NOMO-1 treated with DMSO at 0.1 percent for 48 hours (cell line): ENCODE results near the gene ZNF474.

Experiments used
- DNase-seq: peaks from one replicate; lab custom pipeline; 2025; ENCODE audit not compliant: unreplicated experiment; lab: John Stamatoyannopoulos, UW

ZNF474 gene

DNA sequence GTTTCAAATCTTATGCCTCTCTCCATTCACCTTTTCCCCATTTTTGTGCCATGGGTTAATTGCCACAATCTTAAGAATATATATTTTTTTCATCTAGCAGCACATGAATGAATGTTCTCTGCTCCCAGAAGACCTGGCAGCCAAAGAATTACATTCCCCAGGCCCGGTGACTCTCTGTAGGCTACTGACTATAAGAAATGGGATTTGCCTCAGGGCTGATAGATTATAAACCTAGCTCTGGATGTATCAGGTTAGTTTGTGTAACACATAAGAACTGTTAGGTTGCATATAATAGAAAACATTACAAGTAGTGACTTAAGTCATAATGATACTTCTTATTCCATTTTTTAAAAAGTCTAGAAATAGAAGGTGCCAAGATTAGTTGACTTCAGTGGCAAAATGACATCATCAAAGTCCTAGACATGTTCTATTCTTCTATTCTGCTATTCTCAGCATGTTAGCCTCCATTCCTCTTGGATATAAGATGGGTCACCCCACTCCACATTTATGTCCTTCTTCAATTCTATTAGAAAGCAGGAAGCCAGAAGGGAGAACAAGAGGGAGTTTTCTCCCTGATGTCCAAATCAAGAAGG is 10.9 kb upstream of the ZNF474 start:
- DNase-seq, result no peak

DNA sequence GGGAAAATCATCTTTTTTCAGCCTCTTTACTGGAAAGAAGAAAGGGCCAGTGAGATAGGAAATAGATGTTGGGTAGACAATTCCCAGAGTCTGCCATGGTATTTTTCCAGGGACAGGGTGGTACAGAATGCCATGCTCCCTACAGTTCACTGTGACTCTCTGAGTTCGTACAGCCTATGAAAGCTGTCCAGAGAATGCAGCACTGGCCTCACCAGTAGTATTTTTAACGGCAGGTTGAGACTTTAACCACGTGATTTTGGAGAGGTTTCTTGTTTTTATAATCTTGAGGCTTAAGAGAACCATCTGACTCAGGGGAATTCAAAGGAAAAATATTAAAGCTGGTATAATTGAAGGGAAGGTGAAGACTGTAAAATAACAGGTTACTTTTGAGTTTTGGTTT is 10.1 kb upstream of the ZNF474 start:
- DNase-seq, result no peak

DNA sequence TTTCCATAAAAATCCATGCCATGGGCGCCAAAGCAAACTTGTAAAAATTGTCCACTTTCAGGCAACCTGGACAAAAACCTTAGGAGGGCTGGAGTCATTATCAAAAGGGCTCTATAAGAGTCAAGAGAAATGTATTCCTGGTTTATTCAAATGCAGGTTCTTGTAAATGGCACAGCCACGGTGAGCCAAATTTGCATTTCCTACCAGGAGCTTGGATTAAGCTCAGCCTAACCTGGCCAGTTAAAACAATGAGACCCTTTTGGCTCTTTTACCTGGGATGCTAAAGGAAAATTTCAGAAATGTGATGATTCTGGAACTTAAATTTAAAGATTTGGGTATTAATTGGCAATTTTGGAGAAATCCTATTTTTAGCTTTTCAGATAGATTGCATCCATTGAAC is 8.9 kb upstream of the ZNF474 start:
- no peak for DNase-seq

DNA sequence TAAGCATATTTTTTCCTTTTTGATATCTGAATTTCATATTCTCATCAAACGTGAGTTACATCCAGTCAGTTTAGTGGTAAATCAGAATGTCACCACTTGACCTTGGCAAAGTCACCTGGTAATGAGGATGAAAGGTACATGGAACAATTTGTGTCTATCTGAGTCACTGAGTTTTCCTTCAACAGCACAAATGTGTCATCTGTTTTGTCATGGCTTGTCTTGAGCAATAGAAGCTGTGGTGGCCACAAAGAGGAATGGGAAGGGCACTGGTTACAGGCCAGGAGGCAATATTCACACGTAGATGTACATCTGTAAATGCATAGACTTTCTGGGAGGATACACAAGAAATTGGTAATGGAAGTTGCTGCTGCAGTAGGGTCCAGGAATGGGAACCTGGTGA is 8.4 kb upstream of the ZNF474 start:
- DNase-seq, result no peak

DNA sequence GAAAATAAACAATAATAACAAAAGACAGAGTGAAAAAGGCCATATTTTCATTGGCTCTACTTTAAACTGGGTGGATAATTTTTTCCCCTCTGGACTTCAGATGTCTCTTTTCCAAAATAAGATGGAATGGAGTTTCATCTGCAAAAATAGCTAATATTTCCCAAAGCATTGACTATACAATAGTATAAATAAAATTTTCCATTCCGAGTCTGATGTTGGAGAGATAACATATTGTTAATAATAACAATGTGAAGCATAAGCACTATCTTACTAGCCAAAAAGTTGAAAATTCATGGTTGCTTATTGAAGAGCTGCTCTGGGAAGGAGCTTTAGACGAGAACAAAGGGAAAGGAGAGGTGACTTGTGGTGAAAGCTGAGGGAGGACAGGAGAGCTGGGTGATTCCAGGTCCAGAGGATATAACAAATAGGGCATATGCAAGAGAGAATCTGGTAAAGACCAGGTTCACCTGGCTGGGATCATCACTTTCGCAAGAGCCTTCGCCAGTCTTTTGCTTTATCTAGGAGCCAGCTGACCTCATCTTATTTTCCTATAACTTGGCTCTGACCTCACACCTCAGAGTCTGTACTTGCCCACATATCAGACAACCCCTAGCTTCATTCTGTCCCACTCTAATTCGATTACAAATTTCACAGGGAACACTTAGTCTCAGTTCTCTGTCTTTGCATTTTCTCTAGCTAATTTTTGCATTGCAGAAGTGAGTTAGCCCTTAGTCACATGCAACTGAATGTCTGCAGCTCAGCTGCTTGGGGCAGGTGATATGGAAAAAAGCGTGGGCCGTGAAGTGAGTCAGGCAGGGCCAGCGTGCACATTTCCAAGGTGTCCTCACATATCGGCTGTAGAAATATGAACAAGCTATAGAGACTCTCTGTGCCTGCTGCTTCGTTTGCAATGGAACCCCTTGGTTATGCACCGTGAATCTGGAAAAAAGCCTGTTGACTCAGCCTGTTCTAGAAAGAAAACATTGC is 7.6 kb upstream of the ZNF474 start:
- no peak for DNase-seq

DNA sequence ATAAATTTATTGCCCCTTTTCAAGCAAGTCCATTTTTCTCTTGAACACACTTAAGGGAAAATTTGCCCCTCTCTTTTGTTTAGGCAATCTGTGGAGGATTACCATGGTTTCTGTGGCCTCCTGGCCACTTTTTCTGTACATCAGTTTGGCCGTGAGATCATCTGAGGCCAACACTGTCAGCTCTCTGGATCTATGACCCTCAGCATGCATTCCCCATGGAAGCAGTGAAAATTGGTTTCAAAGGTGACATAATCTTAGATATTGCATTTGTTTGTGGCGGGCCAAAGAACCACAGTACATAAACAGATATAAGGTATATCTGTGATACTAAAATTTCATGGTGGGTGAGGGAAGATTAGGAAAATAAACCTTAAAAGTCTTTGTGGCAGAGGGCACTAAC is 4.6 kb upstream of the ZNF474 start:
- DNase-seq, result no peak

DNA sequence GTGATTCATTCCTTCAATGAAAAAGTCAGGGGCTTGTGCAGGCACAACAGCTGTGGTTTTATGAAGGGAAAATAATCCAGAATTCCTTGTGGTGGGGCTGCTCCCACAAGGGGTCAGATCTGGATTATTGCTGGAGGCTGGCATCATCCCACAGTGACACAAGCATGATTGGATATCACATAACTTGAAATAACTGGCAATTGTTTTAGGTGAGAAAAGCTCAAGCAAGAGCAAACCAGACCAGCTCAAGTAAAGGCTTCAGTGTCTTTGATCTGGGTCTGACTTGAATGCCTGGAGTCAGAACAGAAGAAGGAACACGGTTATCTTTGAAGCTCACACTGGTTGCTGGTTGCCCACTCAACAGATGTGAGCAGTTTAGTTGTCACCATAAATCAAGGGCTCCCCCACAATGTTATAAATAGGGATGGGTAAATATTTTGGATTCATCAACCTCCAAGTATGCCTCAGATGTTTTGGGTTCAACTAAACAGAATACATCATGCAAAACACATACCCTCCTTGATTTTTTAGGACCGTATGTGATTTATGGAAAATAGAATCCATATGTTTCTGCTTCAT is 3.1 kb upstream of the ZNF474 start:
- DNase-seq, result no peak

DNA sequence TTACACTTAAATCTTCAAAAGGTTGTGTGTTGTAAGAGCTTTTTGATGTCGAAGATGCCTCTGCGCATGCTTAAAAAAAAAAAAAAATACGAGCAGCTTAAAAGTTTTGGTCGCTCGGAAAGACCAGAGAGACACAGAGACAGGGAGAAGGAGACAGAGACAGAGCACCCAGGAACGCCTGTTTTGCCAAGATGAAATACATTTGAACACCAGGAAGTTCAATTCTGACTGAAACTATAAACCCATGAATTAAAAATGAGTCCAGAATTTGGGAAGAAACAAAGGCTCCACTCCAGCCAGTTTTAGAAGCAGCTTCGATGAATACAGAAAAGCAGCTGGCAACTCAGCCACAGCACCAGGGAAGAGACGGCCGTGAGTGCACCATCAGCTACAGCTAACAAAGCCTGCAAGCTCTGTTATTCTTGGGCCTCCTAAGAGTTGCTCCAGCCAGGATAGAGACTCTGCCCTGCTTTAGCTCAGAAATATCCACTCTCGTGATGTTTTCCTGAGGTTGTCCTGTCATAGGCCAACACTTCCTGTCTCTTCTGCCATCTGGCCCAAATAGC is 2.5 kb upstream of the ZNF474 start:
- no peak for DNase-seq

DNA sequence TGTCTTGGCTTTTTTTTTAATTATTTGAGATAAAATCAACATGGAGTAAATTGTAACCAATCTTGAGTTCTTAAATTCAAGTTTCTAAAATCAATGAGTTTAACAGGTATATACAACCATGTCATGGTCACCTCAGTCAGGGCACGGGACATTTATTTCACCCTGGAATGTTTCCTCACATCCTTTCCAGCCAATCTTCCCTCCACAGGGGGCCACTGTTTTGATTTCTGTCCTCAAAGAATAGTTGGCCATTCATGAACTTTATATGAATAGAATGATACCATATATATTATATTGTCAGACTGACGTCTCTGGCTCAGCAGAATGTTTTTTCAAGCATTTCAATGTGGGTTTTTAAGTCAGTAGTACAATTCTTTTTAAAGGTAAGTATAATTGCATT is 806 bp downstream of the ZNF474 start:
- no peak for DNase-seq

DNA sequence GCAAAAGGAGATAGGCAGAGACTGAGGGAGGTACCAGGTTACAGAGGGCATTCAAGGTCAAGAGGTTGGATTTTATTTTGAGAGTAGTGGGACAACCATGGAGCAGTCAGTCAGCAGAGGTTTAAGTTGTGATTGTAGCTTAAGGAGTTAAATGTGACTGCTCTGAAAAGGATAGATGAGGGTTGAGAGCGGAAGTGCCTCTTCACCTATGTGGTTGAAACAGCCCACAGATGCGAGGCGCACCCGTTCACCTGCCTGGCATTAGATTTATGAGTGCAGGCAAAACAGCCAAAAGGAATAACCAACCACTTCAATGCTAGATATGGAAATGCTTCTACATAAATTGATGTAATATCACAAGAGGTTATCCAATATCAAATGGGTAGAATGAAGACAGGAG is 8.4 kb downstream of the ZNF474 start:
- DNase-seq, result no peak

DNA sequence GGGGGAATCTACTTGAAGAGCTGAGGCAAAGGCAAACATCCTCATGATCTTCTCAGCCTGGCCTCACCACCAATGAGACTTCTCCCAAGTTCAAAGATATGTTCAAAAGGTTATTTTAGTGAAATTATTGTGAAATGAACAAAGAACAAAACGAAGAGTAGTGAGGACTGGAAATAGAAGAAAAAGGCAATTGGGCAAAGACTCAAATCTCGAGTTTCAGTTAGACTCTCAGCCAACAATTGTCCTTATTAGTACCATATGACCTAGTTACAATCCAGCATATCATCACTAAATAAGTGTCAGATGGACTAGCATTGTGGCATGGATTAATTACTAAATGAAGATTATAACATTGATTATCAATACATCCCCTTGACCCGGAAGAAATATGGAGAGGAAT is 9.0 kb downstream of the ZNF474 start:
- DNase-seq, result no peak

DNA sequence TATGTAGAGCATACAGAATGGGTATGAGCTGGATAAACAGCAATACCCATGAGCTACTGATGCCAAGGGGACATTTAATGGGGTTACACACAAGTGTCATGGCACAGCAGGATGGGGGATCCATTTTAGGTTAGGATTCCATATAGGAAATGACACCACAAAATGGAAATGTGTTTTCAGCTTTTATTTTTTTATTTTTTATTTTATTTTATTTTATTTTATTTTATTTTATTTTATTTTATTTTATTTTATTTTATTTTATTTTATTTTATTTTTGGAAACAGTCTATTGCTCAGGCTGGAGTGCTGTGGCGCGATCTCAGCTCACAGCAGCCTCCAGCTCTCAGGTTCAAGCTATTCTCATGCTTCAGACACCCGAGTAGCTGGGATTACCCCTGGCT is 11.6 kb downstream of the ZNF474 start:
- DNase-seq, result no peak

DNA sequence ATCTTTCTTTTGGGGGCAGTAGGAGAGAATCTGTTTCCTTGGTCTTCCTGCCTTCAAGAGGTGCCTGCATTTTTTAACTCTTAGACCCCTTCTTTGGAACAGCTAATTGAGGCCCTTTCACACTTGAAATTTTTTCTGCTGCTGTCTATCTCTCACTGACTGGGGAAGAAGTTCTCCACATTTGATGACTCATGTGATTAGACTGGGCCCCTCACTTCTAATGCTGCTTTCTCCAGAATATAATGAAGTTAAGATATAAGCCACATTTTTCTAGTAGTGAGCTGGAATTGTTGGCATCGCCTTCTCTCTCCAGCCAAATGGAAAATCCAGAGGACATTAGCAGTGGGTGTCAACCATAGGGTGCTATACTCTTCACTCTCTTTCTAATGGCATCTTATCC is 12.4 kb downstream of the ZNF474 start:
- DNase-seq, result no peak

DNA sequence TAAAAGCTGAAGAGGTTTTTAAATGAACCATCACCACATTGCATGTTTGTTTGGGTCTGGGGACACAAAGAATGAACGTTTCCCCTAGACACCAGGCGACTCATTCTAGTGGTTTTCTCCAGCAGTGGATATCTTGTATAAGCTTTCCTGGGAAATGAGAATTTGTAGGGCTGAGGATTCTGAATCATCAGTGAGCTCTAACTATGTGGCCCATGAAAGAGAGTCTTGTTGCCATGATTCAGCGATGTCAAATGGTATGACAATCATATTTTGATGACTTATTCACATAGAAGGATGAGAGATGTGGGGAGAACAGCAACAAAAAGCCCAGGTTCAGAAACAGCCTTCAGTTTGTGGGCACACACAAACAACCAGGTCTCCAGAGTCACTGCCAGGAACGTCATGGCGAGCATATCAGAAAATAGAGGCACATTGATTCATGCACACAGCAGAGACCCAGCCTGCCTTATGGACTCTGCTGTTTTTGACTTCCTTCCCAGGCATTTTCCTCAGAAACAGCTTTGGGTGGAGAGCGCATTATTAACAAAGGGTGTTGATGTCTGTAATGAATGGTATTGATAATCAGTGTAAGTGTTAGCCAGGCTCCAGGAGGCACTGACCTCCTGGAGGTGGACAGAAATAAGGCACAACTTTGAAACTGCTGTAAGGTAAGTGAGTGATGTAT is 13.3 kb downstream of the ZNF474 start:
- DNase-seq, result no peak

DNA sequence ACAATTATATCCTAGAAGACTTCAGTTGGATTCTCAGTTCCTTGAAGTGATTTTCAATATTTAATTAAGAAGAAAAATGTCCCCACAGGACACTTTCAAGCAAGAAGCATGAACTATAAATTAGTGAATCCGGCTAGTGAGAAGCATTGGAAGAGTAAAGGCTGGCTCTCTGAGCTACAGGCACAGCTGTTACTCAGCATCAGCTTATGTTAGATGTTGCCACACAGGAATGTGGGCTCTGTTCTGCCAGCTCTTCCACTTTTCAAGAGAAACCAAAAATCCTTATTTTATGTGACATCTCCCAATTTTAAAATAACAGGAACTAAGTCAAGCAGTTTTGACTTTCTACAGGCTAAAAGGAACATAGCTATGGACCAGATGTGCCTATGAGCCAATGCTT is 14.9 kb downstream of the ZNF474 start:
- DNase-seq, result no peak

DNA sequence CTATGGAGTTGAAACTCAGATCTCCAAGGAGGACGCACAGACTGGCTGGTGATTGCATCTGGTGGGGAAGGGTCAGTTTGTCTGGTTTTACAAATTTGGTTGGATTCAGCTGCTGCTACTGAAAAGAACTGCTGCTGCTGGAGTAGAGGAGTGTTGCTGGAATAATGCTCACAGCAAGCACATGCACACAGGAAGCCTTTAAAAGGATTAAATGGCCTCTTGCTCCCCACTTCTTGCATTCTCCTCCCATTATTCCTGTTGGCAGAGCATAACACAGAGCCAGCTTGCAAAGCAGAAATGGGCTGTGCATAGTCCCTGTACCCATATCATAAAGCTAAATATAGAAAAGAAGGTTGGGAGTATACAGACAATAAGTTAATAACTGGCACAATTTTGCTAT is 16.6 kb downstream of the ZNF474 start:
- no peak for DNase-seq

DNA sequence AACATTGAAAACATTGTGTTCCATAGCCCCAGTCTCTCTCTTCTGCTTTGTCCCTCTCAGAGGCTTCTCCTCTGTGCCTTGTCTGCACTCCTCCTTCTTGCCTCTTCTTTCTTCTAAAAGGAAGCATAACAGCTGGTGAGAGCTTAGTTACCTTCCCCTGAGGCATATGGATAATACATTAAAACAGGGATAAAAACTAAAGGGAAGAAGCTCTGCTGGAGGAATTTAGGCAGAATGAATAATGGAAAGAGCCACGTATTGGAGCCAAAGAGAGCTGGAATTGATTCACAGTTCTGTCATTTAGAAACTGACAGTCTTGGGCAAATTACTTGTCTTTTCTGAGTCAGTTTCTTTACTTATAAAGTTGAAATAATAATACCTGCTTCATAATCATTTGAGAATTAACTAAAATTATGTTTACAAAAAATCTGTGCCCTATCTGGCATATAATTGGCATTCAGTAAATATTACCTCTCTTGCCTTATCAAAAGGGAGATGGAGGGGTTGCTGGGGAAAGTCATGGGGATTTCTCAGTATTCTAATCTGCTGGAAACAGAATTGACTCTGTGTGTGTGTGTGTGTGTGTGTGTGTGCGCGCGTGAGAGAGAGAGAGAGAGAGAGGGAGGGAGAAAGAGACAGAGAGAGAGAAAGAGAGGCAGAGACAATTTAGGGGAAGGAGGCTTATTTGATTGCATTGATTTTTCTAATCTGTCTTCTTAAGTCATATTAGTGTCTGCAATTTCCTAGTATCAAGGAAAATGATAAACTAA is 20.2 kb downstream of the ZNF474 start:
- no peak for DNase-seq

DNA sequence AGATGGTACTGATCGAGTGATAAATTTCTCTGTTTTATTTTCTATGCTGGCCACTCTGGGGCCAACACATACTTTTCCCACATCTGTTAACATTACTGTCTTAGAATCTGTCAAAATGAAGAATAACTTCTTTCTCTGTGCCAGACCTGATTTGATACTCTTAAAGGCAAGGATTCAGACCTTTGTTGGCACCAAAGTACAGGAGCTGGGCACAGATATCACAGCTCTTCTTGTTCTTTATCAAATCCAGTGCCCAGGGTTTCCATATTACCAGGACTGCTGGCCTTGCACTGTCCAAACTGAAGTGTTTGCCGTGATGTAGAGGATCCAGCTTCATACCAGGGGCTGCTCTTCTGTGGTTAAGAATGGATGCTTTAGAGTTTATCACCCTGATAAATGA is 20.9 kb downstream of the ZNF474 start:
- DNase-seq, result no peak

DNA sequence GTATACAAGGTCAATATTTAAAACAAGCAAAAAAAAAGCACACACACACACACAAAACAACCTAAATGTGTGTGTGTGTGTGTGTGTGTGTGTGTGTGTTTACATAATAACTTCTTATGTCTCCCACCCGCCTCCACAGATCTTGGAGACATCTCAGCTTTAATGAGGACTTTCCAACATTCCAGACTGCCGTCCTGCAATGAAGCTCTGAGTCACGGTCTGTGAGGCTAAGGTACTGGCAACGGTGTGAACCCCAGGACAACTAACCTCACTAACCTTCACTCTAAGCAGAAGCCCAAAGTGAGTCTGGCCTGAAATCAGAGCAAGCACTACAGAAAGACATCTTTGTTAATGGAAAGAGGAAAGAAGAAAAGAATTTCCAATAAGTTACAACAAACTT is 22.3 kb downstream of the ZNF474 start:
- DNase-seq, result no peak

DNA sequence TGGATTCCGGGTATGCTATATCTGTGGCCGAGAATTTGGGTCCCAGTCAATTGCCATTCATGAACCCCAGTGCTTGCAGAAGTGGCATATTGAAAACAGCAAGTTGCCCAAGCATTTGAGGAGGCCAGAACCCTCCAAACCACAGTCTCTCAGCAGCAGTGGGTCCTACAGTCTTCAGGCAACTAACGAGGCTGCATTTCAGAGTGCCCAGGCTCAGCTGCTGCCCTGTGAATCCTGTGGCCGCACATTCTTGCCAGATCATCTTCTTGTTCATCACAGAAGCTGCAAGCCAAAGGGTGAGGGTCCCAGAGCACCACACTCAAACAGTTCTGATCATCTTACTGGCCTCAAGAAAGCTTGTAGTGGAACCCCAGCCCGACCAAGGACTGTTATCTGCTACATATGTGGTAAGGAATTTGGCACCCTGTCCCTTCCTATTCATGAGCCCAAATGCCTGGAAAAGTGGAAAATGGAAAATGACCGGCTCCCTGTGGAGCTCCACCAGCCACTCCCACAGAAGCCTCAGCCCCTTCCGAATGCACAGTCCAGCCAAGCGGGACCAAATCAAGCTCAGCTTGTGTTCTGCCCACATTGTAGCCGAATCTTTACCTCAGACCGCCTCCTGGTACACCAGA is 23.0 kb downstream of the ZNF474 start:
- DNase-seq, result no peak
